ENCODE results near the gene RIMS1. TPM values are rescaled to one million over a fixed set of nuclear protein-coding genes. Genes with fewer than 3 reads are reported as not detected.

The RIMS1 gene
- total RNA-seq, 6 experiments from 2014 or later = 1.5 to 2.5 (median 2.2) TPM

DNA sequence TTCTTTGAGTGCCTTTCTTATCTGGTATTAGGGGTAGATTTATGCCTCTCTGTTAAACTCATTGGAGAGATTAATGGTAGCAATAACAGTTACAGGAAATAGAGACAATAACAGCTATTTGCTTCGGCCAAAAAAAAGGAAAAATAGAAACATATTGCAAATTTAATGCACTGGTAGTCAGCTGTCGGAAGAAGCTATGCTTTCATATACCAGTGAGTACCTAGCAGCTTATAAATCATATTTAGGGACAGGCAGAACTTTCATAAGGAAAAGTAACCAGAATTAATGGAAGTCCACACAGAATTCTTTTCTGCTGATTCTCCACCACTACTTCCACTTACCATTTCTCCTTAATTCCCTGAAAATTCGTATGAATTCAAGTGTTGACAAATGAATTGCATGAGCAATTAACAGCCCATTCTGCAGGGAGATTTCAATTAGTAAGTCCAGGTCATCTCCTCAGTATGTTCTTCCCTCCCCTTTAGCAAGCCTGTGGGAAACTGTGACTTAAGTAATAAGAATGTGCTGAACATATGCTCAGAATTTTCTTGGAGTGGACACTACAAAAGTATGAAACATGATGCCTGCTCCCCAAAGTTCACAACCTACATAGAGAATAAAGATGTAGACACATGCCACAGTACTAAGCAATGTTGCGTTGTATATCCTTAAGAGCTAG, 538.8 kb downstream of the RIMS1 start:
- H3K27ac Mint-ChIP-seq = peak overlapping the region; percentile 89
- peak; percentile 92 for DNase-seq

DNA sequence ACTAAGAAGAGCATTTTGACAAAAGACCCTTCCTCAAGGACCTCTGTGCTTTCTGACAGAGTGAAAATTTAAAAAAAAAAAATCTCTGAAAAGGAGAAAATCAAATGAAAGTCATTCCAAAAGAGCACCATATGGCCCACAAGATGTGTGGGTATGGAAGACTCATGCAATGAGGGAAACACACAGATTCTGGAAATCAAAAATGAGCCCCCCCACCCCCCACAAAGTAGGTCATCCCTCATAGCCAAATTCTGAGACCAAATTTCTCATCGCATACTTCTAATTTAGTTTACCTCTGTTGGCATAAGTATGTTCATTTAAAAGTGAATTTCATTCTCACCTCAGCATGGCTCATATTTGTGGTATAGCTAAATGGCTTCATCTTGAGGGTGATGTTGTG, 554.3 kb downstream of the RIMS1 start:
- DNase-seq = no peak
- H3K36me3 Mint-ChIP-seq (ENCODE audit: low read depth) = no peaks in the 10 kb centered on the region
- TF ChIP-seq CTCF (IDR thresholded peaks at IDR 0.05) = no peak
- H3K9me3 Mint-ChIP-seq = no peaks in the 10 kb centered on the region
- no peak overlapping the region for H3K4me3 Mint-ChIP-seq
- H3K4me1 Mint-ChIP-seq (ENCODE audit: low read depth) = no peaks in the 10 kb centered on the region; the same call in 1 of the 2 replicates
- no peaks in the 10 kb centered on the region; the same call in 1 of the 2 replicates for H3K27me3 Mint-ChIP-seq (ENCODE audit: insufficient read depth)
- no peak overlapping the region for H3K27ac Mint-ChIP-seq

More for the DNA sequence above, 538.8 kb downstream of the RIMS1 start:
- Mint-ChIP-seq H3K4me3 (peak overlapping the region; percentile 72), H3K4me1 (ENCODE audit: low read depth) (peaks cover 62% of the 10 kb centered on the region), H3K9me3 (peaks cover 23% of the 10 kb centered on the region), H3K27me3 (ENCODE audit: insufficient read depth) (no peaks in the 10 kb centered on the region), H3K36me3 (ENCODE audit: low read depth) (peaks cover 28% of the 10 kb centered on the region)
- TF ChIP-seq CTCF (IDR thresholded peaks at IDR 0.05) = no peak

GRCh38 chr6:72446430-72446829, 560.1 kb downstream of the RIMS1 start:
- Mint-ChIP-seq H3K4me1 (ENCODE audit: low read depth) (no peaks in the 10 kb centered on the region), H3K9me3 (no peaks in the 10 kb centered on the region), H3K27ac (no peak overlapping the region), H3K27me3 (ENCODE audit: insufficient read depth) (no peaks in the 10 kb centered on the region; the same call in 1 of the 2 replicates), H3K36me3 (ENCODE audit: low read depth) (no peaks in the 10 kb centered on the region), H3K4me3 (no peak overlapping the region)
- no peak for TF ChIP-seq CTCF (IDR thresholded peaks at IDR 0.05)
- peak; percentile 9 for DNase-seq

Measured in HFFc6 (cell line).